ENCODE data around the gene TNS4. TPM values are rescaled to one million over a fixed set of nuclear protein-coding genes. Genes with fewer than 3 reads are reported as not detected.

Gene TNS4
- total RNA-seq, 1 donor from 2014 or later: not detected

GRCh38 chr17:40486522-40487370, 14.7 kb downstream of the TNS4 start:
- TF ChIP-seq, protein P1, sequence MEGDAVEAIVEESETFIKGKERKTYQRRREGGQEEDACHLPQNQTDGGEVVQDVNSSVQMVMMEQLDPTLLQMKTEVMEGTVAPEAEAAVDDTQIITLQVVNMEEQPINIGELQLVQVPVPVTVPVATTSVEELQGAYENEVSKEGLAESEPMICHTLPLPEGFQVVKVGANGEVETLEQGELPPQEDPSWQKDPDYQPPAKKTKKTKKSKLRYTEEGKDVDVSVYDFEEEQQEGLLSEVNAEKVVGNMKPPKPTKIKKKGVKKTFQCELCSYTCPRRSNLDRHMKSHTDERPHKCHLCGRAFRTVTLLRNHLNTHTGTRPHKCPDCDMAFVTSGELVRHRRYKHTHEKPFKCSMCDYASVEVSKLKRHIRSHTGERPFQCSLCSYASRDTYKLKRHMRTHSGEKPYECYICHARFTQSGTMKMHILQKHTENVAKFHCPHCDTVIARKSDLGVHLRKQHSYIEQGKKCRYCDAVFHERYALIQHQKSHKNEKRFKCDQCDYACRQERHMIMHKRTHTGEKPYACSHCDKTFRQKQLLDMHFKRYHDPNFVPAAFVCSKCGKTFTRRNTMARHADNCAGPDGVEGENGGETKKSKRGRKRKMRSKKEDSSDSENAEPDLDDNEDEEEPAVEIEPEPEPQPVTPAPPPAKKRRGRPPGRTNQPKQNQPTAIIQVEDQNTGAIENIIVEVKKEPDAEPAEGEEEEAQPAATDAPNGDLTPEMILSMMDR (conservative IDR thresholded peaks at IDR 0.05): no peak
- no peak for DNase-seq (ENCODE audit: low read depth, low spot score)
- Mint-ChIP-seq H3K4me3 (no peak overlapping the region), H3K27ac (ENCODE audit: unreplicated experiment) (peak overlapping the region; percentile 54), H3K36me3 (ENCODE audit: low read depth) (no peaks in the 10 kb centered on the region), H3K9me3 (no peaks in the 10 kb centered on the region), H3K4me1 (peaks cover 28% of the 10 kb centered on the region), H3K27me3 (ENCODE audit: low read depth) (peaks cover 6% of the 10 kb centered on the region)

- no peak overlapping the region for H3K27ac Mint-ChIP-seq (ENCODE audit: unreplicated experiment)
Observed at GRCh38 chr17:40485851-40486521, 15.4 kb downstream of the TNS4 start.

GRCh38 chr17:40484973-40485530, 16.4 kb downstream of the TNS4 start:
- TF ChIP-seq, protein P1 (conservative IDR thresholded peaks at IDR 0.05): no peak
- H3K4me1 Mint-ChIP-seq: peaks cover 27% of the 10 kb centered on the region
- no peaks in the 10 kb centered on the region for H3K9me3 Mint-ChIP-seq
- no peaks in the 10 kb centered on the region for H3K36me3 Mint-ChIP-seq (ENCODE audit: low read depth)
- H3K27me3 Mint-ChIP-seq (ENCODE audit: low read depth): peaks cover 6% of the 10 kb centered on the region
- H3K4me3 Mint-ChIP-seq: no peak overlapping the region
- no peak for DNase-seq (ENCODE audit: low read depth, low spot score)
- no peak overlapping the region for H3K27ac Mint-ChIP-seq (ENCODE audit: unreplicated experiment)

More at GRCh38 chr17:40485851-40486521, 15.4 kb downstream of the TNS4 start:
- TF ChIP-seq, protein P1 (conservative IDR thresholded peaks at IDR 0.05): no peak
- Mint-ChIP-seq H3K4me1 (peaks cover 31% of the 10 kb centered on the region), H3K27me3 (ENCODE audit: low read depth) (peaks cover 6% of the 10 kb centered on the region), H3K9me3 (no peaks in the 10 kb centered on the region), H3K4me3 (no peak overlapping the region), H3K36me3 (ENCODE audit: low read depth) (no peaks in the 10 kb centered on the region)
- DNase-seq (ENCODE audit: low read depth, low spot score): no peak

GRCh38 chr17:40484285-40484972, 17.0 kb downstream of the TNS4 start:
- DNase-seq (ENCODE audit: low read depth, low spot score): no peak
- H3K9me3 Mint-ChIP-seq: no peaks in the 10 kb centered on the region
- no peak overlapping the region for H3K4me3 Mint-ChIP-seq
- peak overlapping the region; percentile 54 for H3K27ac Mint-ChIP-seq (ENCODE audit: unreplicated experiment)
- TF ChIP-seq, protein P1 (conservative IDR thresholded peaks at IDR 0.05): no peak
- H3K4me1 Mint-ChIP-seq: peaks cover 27% of the 10 kb centered on the region
- peaks cover 6% of the 10 kb centered on the region for H3K27me3 Mint-ChIP-seq (ENCODE audit: low read depth)
- H3K36me3 Mint-ChIP-seq (ENCODE audit: low read depth): no peaks in the 10 kb centered on the region

DNA sequence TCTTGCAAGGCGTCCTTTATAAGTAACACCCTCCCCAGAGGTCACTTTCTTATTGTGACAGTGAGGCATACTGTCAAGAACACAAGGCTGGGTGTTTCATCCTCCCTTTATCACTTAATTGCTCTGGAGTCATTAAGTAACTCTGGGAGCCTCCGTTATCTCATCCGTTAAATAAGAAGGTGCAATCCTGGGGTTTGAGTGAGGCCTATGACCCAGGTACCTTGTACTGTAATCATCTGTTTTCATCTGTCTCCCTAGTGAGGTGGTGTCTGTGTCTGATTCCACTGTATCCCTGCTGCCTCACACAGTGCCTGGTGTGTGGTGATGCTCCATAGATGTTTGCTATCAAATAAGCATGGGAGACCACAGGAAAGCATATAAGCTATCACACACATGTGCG, 17.7 kb downstream of the TNS4 start:
- Mint-ChIP-seq H3K4me3 (no peak overlapping the region), H3K27me3 (ENCODE audit: low read depth) (peaks cover 6% of the 10 kb centered on the region), H3K36me3 (ENCODE audit: low read depth) (no peaks in the 10 kb centered on the region), H3K27ac (ENCODE audit: unreplicated experiment) (no peak overlapping the region), H3K4me1 (peaks cover 27% of the 10 kb centered on the region), H3K9me3 (no peaks in the 10 kb centered on the region)
- TF ChIP-seq, protein P1 (conservative IDR thresholded peaks at IDR 0.05): no peak
- no peak for DNase-seq (ENCODE audit: low read depth, low spot score)
